ENCODE measurements around the gene ZBTB5.

The ZBTB5 gene

DNA sequence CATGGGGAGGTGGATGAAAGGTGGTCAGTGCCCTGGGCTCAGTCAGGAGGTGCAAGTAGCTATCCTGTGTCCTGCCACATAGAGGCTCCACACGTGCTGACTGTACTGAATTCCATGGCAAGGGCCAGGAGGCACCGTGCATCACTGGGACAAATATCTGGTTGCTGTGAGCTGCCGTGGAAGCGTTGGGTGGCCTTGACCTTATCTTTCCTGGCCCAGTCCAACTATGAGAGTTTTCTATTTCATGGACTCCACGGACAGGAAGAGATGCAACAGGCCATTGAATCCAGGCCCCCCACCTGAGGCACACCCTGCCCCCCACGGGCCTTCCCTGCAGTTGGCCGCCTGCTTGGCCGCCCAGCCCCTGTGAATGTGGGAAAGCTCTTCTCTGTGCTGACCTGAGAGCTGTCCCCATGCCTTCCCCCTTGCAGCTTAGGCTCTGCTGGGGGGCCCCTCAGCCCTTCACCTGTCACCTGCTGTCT is 41.0 kb downstream of the ZBTB5 start:
- Histone ChIP-seq H3K36me3 (ENCODE audit: low read length) (peaks cover 4% of the 10 kb centered on the region; the same call in 1 of the 2 replicates), H3K9me2 (replicated peaks; ENCODE audit: insufficient read depth, low read length) (no peaks in the 10 kb centered on the region), H3K4me3 (ENCODE audit: insufficient read depth, low read length, poor library complexity, severe bottlenecking) (peak overlapping the region; percentile 79), H3K27me3 (ENCODE audit: low read length) (no peaks in the 10 kb centered on the region), H3K27ac (ENCODE audit: low read depth, low read length) (peak overlapping the region; percentile 52; the same call in 1 of the 2 replicates), H3K9me3 (ENCODE audit: insufficient read depth, low read length) (no peaks in the 10 kb centered on the region), H3K9ac (ENCODE audit: low read length) (peak overlapping the region; percentile 78), H3K79me2 (ENCODE audit: insufficient read depth, low read length) (peaks cover 41% of the 10 kb centered on the region), H3K4me2 (ENCODE audit: low read depth, low read length, poor library complexity, severe bottlenecking) (peak overlapping the region; percentile 72), H3F3A (ENCODE audit: insufficient read depth) (no peaks in the 10 kb centered on the region; the same call in 1 of the 2 replicates), H2AFZ (ENCODE audit: low read depth, low read length, severe bottlenecking) (no peak overlapping the region), H4K20me1 (ENCODE audit: low read depth, low read length) (no peaks in the 10 kb centered on the region)
- no peak for TF ChIP-seq EZH2phosphoT487 (conservative IDR thresholded peaks at IDR 0.05; ENCODE audit: low read length)
- TF ChIP-seq, protein P1, sequence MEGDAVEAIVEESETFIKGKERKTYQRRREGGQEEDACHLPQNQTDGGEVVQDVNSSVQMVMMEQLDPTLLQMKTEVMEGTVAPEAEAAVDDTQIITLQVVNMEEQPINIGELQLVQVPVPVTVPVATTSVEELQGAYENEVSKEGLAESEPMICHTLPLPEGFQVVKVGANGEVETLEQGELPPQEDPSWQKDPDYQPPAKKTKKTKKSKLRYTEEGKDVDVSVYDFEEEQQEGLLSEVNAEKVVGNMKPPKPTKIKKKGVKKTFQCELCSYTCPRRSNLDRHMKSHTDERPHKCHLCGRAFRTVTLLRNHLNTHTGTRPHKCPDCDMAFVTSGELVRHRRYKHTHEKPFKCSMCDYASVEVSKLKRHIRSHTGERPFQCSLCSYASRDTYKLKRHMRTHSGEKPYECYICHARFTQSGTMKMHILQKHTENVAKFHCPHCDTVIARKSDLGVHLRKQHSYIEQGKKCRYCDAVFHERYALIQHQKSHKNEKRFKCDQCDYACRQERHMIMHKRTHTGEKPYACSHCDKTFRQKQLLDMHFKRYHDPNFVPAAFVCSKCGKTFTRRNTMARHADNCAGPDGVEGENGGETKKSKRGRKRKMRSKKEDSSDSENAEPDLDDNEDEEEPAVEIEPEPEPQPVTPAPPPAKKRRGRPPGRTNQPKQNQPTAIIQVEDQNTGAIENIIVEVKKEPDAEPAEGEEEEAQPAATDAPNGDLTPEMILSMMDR (IDR thresholded peaks at IDR 0.05; ENCODE audit: insufficient read depth, low read length, poor library complexity, severe bottlenecking), result no peak

DNA sequence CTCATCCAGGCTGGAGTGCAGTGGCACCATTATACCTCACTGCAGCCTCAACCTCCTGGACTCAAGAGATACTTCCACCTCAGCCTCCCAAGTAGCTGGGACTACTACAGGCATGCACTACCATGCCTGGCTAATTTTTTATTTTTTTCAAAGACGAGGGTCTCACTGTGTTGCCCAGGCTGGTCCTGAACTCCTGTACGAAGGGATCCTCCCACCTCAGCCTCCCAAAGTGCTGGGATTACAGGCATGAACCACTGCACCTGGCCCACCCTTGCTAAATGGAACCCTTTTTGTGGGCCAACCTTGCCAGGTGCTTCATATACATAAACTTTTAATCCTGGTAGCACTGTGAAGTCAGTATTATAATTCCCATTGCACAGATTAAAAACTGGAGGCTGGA is 41.7 kb downstream of the ZBTB5 start:
- TF ChIP-seq, protein P1 (IDR thresholded peaks at IDR 0.05; ENCODE audit: insufficient read depth, low read length, poor library complexity, severe bottlenecking), result no peak
- TF ChIP-seq EZH2phosphoT487 (conservative IDR thresholded peaks at IDR 0.05; ENCODE audit: low read length), result no peak
- Histone ChIP-seq H3K27me3 (ENCODE audit: low read length) (no peaks in the 10 kb centered on the region), H3K9ac (ENCODE audit: low read length) (peak overlapping the region; percentile 78), H3F3A (ENCODE audit: insufficient read depth) (no peaks in the 10 kb centered on the region; the same call in 1 of the 2 replicates), H3K79me2 (ENCODE audit: insufficient read depth, low read length) (peaks cover 41% of the 10 kb centered on the region), H3K36me3 (ENCODE audit: low read length) (peaks cover 4% of the 10 kb centered on the region; the same call in 1 of the 2 replicates), H4K20me1 (ENCODE audit: low read depth, low read length) (no peaks in the 10 kb centered on the region), H3K9me2 (replicated peaks; ENCODE audit: insufficient read depth, low read length) (no peaks in the 10 kb centered on the region), H2AFZ (ENCODE audit: low read depth, low read length, severe bottlenecking) (no peak overlapping the region), H3K4me2 (ENCODE audit: low read depth, low read length, poor library complexity, severe bottlenecking) (peak overlapping the region; percentile 72), H3K27ac (ENCODE audit: low read depth, low read length) (peak overlapping the region; percentile 52; the same call in 1 of the 2 replicates), H3K9me3 (ENCODE audit: insufficient read depth, low read length) (no peaks in the 10 kb centered on the region), H3K4me3 (ENCODE audit: insufficient read depth, low read length, poor library complexity, severe bottlenecking) (peak overlapping the region; percentile 79)

DNA sequence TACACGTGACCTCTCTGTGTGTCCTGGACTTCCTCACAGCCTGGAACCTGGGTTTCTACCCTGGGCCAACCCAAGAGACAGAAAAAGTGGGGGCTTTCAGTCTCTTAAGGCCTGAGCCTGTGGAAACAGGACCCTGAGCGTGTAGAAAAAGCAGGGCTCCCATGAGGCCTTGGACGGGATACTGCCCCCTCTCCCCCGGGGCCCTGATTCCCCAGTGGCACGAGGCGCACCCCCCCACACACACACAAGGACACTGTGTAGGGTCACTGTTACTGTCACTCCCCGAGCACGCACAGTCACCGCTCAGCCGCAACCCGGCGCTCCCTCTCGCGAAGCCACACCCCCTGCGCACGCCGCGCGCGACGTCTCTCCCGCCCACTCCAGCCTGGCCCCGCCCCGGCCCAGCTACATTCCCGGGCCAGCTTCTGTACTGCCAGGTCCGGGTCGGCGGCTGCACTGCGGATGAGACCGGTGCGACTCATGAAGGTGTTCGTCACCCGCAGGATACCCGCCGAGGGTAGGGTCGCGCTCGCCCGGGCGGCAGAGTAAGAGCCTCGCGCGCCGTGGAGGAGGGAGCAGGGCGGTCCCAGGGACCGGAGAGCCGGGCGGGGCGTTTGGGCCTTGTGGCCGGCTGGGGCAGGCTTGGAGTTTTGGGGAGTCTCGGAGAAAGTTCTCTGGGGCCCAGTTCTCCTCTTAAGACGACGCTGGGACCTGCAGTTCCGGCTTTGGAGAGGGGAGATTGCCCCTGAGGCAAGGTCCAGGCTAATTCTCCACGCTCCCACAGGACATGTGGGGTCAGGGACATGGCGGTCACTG is 42.8 kb downstream of the ZBTB5 start, which contains the start of gene GRHPR:
TSS of gene GRHPR (plus strand) at position 408 of the 816 bp plus-strand sequence. CDS start at position 463, 55 bp downstream.
- H3K4me2 ChIP-seq (ENCODE audit: low read depth, low read length, poor library complexity, severe bottlenecking), result peak within 1 kb of the TSS; percentile 72
- H3K9me3 ChIP-seq (ENCODE audit: insufficient read depth, low read length), result no peaks in the 10 kb centered on the region
- H3K4me3 ChIP-seq (ENCODE audit: insufficient read depth, low read length, poor library complexity, severe bottlenecking), result peak within 1 kb of the TSS; percentile 79
- no peaks in the 10 kb centered on the region for H3K9me2 ChIP-seq (replicated peaks; ENCODE audit: insufficient read depth, low read length)
- H3K36me3 ChIP-seq (ENCODE audit: low read length), result peaks cover 4% of the 10 kb centered on the region; the same call in 1 of the 2 replicates
- no peak for TF ChIP-seq EZH2phosphoT487 (conservative IDR thresholded peaks at IDR 0.05; ENCODE audit: low read length)
- TF ChIP-seq, protein P1 (IDR thresholded peaks at IDR 0.05; ENCODE audit: insufficient read depth, low read length, poor library complexity, severe bottlenecking), result no peak
- H3K9ac ChIP-seq (ENCODE audit: low read length), result peak within 1 kb of the TSS; percentile 78
- H3K27me3 ChIP-seq (ENCODE audit: low read length), result no peaks in the 10 kb centered on the region
- peak within 1 kb of the TSS; percentile 65 for H2AFZ ChIP-seq (ENCODE audit: low read depth, low read length, severe bottlenecking)
- peaks cover 41% of the 10 kb centered on the region for H3K79me2 ChIP-seq (ENCODE audit: insufficient read depth, low read length)
- no peaks in the 10 kb centered on the region; the same call in 1 of the 2 replicates for H3F3A ChIP-seq (ENCODE audit: insufficient read depth)
- H4K20me1 ChIP-seq (ENCODE audit: low read depth, low read length), result no peaks in the 10 kb centered on the region
- peak within 1 kb of the TSS; percentile 52 for H3K27ac ChIP-seq (ENCODE audit: low read depth, low read length)
